Stimulated activated CD4-positive, alpha-beta T cell treated with anti-CD3 and anti-CD28 coated beads, TNF-alpha, amount 100 ng/mL, for 24 hours (primary cell): ENCODE data around the gene APOE.
"Not testable (repeated sequence)": the region's sequence is repeated elsewhere in the genome, so short reads cannot be mapped to it uniquely, and the experiment has no call there.

Source experiments
- DNase-seq, 3 experiments: peaks; one replicate each; pipeline ENCODE4 v3.0.0-alpha.2; 2020; ENCODE audit warnings: low read depth in 3 of 3

The APOE gene

DNA sequence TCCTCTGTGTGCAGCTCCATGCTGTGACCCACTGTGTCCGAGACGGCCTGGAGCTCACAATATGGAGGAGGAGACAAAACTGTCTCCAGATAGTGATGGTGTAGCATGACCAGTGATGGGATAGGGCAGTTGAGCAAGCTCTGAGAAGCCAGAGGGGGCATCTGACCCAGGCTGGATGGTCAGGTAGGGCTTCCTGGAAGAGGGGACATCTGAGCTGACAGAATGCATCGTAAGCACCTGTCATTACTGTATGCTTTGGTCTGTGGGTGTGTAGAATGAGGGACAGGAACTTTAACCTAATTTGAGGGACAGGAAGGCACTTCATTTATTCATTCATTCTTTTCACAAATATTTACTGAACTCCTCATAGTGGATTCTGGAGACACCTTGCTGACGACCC lies 21.0 kb upstream of the APOE start:
- no peak for DNase-seq

DNA sequence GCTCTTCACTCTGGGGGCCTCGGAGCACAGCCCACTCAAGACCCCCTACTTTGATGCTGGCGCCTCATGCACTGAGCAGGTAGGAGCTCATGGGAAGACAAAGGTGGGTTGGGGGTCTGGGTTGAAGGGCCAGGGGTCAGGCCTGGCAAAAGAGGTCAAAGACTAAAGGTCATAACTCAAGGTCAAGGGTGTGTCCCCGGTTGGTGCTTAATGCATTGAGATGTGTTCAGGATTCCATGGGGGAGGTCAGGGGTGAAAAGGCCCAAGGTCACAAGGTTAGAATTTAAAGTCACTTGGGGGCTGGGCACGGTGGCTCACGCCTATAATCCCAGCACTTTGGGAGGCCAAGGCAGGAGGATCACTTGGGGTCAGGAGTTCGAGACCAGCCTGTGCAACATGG lies 19.5 kb upstream of the APOE start:
- DNase-seq, result no peak

DNA sequence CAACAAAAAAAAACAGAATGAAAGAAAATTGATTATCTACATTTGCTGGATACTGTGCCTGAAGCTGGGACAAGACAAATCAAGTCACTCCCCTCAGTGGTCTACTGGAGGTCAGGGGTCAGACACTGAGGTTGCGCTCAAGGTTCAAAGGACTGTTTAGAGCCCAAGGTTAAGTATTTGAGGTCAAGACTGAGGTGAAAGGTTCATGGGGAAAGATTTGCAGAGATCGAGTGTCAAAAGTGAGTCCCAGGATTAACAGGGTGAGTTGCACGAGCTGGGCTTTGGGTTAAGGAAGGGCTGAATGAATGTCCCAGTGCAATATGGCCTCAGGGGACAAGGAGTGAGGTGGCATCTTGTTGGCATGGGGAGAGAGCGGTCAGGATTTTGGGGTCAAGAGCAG lies 17.9 kb upstream of the APOE start:
- no peak for DNase-seq

DNA sequence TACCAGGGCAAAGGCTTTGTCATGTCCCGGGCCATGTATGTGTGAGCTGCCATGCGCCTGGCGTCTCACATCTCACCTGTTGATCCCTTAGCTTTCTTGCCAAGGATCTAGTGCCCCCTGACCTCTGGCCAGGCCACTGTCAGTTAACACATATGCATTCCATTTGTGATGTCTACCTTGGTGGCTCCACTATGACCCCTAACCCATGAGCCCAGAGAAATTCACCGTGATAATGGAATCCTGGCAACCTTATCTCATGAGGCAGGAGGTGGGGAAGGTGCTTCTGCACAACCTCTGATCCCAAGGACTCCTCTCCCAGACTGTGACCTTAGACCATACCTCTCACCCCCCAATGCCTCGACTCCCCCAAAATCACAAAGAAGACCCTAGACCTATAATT lies 17.3 kb upstream of the APOE start:
- DNase-seq, result not testable (repeated sequence)

DNA sequence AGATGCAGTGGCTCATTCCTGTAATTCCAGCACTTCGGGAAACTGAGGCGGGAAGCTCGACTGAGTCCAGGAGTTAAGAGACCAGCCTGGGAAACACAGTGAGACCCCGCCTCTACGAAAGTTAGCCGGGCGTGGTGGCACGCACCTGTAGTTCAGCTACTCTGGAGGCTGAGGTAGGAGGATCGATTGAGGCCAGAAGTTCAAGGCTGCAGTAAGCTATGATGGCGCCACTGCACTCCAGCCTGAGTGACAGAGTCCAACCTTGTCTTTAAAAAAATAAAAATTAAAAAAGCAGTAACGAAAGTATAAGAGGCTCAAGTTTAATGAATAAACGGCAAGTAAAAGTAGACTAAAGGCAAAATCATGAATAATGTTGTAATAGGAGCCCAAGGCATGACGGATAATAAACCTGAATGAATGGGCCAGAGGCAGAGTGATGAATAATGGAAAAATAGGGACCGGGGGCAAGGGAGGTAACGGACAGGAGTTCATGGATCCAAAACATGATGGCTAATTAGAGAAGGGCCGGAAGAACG lies 15.7 kb upstream of the APOE start:
- DNase-seq, result no peak

DNA sequence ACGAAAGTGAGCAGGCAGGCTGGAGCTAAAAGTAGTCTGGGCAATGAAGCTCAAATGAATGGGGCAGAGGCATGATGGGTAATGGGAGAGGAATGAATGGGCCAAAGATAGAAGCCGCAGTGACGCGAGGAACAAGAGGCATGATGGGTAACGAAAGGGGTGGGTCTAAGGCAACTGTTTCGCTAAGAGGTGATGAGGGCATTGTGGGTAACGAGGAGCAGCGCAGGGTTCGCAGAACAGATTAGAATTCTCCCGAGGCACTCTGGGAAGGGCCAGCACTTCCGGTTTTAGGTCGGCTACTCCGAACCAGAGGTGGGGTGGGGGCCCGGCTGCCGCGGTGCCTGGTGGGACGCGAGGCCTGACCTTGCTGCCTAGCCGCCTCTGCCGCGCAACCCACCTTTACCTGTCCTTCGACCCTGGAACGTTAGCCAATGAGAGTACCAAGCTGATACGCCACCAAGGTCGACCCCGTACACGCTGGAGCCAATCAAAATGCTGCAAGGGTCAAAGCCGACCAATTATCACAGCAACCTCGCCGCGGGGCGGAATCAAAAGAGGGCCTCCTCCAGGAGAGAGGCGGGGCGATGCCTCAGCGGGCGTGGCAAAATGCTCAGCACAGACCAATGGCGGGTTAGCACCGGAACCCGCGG lies 15.1 kb upstream of the APOE start:
- peak in 1 of 3 experiments; percentile 100 for DNase-seq

DNA sequence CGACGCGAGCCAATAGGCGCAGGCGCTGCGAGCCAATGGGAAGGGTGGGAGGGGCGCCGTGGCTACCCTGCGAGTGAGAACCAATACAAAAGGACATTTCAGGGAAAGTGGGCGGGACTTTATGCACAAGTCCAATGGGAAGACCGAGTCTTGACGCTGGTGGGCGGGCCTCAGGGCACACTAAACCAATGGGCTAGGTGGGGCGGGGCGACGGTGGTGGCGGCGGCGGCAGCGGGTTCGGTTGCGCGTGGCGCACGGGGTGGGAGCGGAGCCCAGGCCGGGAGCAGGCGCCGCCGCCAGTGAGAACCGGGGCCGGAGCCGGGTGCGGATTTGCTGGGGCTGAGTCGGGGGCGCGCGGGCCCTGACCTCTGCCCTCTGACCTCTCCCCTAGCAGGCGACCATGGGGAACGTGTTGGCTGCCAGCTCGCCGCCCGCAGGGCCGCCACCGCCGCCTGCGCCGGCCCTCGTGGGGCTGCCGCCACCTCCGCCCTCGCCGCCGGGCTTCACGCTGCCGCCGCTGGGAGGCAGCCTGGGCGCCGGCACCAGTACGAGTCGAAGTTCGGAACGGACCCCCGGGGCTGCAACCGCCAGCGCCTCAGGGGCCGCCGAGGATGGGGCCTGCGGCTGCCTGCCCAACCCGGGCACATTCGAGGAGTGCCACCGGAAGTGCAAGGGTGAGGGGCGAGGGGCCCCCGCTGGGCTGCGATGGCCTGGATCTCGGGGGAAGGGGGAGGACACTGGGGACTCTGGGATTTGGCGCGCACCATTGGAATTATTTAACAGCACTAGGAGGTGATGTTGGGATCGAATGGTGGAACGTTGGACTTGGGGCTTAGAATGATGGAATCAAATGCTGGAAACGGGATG lies 14.3 kb upstream of the APOE start, which contains the start of gene TOMM40:
TSS of gene TOMM40 (plus strand) at position 239 of the 867 bp plus-strand sequence. CDS start at position 401, 162 bp downstream.
- DNase-seq, result peak in 2 of 3 experiments; percentile 100

DNA sequence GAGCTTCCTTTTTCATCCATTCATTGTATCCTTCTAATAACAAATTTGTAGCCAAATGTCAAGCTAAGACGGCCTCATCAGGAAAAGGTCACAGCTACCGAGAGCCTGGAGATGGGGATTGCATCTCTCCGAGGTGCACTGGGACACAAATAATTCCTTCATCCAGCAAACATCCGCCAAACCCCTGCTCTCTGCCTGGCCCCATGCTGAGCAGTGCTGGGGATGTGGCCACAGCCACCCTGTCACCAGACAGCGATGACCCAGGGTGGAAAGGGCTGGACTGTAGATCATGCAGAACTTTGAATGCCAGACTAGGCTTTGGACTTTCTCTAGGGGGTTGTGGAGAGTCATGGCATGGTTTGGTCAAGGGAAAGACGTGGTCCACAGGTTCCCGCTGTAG lies 12.7 kb upstream of the APOE start:
- DNase-seq, result no peak

DNA sequence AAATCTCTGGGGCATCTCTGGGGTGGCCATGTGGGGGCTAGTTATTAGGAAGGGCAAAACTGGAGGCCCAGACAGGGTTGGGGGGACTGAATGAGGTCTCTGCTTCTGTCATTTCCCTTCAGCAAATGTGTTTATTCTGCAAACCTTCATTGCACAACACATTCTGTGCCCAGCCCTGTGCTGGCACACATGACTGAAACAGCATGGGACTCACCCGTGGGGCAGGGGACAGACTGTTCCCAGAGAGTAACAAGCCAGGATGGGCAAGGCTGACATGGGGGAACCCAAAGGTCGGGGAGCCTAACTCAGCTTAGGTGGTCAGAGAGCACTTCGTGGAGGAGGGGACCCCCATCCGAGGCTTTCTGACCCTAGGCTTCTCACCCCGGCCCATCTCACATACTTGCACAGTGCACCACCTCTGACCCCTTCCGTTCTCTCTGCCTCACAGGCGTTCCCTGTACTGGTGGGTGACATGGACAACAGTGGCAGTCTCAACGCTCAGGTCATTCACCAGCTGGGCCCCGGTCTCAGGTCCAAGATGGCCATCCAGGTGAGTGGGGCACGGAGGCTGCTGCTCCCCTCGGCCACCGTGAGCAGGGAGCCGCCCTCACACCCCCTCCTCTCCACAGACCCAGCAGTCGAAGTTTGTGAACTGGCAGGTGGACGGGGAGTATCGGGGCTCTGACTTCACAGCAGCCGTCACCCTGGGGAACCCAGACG lies 12.1 kb upstream of the APOE start:
- no peak for DNase-seq

DNA sequence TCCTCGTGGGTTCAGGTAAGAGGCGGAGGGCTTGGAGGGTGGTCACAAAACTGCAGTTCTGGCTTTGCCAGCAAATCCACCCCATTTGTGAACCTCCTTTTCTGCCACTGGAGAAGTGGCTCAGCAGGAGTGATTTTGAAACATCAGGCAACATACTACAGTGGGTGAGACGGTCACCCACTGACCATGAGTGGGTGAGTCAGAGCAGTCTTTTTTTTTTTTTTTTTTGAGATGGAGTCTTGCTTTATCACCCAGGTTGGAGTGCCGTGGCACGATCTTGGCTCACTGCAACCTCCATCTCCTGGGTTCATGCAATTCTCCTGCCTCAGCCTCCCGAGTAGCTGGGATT lies 11.6 kb upstream of the APOE start:
- no peak for DNase-seq

DNA sequence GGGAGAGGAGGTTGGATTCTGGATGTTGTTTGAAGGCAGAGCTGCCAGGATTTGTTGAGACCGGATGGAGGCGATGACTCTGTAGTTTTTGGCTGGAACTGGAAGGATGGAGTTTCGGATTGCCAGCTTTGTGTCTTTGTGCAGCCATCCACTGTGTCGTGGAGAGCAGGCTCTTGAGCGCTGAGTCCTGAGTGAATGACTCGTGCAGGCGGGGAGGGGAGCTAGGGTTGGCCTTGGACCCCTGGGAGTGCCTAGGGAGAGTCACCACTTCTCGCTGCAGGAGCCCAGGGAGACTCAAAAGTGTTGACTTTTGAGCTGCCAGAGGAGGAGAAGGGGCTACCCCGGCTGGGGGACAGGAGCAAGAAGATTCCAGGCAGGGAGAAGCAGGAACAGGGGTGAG lies 10.7 kb upstream of the APOE start:
- no peak for DNase-seq

DNA sequence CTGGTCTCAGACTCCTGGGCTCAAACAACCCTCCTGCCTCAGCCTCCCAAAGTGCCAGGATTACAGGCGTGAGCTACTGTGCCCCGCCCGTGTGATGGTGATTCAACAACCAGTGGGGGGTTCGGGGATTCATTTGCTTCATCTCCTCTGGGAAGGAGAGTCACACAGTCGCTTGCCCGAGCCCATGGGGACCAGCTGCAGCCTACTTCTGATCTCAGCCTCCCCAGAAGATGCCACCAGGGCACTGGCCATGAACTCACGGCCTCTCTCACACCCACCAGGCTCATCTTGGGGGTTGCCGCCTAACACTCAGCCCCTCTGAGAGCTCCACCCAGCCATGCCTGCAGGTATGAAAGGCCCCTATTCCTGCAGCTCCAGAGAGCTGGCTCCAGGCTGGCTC lies 7.8 kb upstream of the APOE start:
- DNase-seq, result no peak

DNA sequence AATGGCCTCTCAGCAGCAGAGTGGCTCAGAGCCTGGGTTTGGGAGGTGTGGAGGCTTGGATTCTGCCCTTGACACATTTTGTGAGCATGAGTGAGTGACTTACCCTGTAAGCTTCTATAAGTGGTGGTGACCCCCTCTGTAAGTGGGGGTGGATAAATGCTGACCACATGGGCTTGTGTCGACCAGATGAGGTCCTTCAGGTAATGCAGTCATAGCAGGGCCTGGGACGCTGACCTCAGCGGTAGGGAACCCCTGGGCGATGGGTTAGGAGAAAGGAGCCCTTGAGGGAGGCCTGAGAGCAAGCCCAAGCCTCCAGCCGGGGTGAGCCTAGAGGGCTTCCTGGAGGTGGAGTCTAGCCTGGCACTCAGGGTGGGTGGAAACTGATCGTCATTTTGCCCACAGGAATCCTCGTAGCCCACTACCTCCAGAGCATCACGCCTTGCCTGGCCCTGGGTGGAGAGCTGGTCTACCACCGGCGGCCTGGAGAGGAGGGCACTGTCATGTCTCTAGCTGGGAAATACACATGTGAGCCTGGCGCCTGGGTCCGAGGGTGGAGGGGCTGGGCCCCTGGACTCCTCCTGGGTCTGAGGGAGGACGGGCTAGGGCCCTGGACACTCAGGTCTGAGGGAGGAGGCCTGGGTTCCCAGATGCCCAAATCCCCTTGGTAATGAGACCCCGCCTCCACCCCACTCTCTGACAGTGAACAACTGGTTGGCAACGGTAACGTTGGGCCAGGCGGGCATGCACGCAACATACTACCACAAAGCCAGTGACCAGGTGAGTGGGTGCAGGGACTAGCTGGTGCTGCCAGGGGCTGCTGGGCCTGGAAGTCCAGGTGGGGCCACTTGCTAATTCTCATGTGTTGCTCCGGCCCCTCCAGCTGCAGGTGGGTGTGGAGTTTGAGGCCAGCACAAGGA lies 5.0 kb upstream of the APOE start:
- DNase-seq, result no peak

DNA sequence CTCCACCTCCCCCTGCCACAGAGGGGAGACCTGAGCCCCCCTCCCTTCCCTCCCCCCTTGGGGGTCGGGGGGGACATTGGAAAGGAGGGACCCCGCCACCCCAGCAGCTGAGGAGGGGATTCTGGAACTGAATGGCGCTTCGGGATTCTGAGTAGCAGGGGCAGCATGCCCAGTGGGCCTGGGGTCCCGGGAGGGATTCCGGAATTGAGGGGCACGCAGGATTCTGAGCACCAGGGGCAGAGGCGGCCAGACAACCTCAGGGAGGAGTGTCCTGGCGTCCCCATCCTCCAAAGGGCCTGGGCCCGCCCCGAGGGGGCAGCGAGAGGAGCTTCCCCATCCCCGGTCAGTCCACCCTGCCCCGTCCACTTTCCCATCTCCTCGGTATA lies 2.4 kb upstream of the APOE start:
- no peak for DNase-seq

DNA sequence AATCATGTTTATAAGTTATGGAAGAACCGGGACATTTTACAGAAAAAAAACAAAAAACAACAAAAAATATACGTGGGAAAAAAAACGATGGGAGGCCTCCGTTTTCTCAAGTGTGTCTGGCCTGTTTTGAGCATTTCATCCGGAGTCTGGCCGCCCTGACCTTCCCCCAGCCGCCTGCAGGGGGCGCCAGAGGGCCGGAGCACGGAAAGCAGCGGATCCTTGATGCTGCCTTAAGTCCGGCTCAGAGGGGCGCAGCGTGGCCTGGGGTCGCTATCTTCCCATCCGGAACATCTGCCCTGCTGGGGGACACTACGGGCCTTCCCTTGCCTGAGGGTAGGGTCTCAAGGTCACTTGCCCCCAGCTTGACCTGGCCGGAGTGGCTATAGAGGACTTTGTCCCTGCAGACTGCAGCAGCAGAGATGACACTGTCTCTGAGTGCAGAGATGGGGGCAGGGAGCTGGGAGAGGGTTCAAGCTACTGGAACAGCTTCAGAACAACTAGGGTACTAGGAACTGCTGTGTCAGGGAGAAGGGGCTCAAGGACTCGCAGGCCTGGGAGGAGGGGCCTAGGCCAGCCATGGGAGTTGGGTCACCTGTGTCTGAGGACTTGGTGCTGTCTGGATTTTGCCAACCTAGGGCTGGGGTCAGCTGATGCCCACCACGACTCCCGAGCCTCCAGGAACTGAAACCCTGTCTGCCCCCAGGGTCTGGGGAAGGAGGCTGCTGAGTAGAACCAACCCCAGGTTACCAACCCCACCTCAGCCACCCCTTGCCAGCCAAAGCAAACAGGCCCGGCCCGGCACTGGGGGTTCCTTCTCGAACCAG lies 1.8 kb upstream of the APOE start:
- DNase-seq, result peak; percentile 54 to 75 (median 68)

DNA sequence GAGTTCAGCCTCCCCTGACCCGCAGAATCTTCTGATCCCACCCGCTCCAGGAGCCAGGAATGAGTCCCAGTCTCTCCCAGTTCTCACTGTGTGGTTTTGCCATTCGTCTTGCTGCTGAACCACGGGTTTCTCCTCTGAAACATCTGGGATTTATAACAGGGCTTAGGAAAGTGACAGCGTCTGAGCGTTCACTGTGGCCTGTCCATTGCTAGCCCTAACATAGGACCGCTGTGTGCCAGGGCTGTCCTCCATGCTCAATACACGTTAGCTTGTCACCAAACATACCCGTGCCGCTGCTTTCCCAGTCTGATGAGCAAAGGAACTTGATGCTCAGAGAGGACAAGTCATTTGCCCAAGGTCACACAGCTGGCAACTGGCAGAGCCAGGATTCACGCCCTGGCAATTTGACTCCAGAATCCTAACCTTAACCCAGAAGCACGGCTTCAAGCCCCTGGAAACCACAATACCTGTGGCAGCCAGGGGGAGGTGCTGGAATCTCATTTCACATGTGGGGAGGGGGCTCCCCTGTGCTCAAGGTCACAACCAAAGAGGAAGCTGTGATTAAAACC lies 1.1 kb upstream of the APOE start:
- DNase-seq, result no peak

DNA sequence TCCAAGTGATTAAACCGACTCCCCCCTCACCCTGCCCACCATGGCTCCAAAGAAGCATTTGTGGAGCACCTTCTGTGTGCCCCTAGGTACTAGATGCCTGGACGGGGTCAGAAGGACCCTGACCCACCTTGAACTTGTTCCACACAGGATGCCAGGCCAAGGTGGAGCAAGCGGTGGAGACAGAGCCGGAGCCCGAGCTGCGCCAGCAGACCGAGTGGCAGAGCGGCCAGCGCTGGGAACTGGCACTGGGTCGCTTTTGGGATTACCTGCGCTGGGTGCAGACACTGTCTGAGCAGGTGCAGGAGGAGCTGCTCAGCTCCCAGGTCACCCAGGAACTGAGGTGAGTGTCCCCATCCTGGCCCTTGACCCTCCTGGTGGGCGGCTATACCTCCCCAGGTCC lies 2.0 kb downstream of the APOE start:
- DNase-seq, result no peak

DNA sequence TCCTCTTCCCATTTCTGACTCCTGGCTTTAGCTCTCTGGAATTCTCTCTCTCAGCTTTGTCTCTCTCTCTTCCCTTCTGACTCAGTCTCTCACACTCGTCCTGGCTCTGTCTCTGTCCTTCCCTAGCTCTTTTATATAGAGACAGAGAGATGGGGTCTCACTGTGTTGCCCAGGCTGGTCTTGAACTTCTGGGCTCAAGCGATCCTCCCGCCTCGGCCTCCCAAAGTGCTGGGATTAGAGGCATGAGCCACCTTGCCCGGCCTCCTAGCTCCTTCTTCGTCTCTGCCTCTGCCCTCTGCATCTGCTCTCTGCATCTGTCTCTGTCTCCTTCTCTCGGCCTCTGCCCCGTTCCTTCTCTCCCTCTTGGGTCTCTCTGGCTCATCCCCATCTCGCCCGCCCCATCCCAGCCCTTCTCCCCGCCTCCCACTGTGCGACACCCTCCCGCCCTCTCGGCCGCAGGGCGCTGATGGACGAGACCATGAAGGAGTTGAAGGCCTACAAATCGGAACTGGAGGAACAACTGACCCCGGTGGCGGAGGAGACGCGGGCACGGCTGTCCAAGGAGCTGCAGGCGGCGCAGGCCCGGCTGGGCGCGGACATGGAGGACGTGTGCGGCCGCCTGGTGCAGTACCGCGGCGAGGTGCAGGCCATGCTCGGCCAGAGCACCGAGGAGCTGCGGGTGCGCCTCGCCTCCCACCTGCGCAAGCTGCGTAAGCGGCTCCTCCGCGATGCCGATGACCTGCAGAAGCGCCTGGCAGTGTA lies 2.7 kb downstream of the APOE start:
- no peak for DNase-seq

DNA sequence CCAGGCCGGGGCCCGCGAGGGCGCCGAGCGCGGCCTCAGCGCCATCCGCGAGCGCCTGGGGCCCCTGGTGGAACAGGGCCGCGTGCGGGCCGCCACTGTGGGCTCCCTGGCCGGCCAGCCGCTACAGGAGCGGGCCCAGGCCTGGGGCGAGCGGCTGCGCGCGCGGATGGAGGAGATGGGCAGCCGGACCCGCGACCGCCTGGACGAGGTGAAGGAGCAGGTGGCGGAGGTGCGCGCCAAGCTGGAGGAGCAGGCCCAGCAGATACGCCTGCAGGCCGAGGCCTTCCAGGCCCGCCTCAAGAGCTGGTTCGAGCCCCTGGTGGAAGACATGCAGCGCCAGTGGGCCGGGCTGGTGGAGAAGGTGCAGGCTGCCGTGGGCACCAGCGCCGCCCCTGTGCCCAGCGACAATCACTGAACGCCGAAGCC lies 3.3 kb downstream of the APOE start:
- no peak for DNase-seq
